Upper lobe of left lung (tissue), 4 donors: ENCODE results near the gene NBEA.

Source experiments
- CTCF ChIP-seq, 6 experiments: fragments of 450-650 bp in 4 of 6; fragments of 200-600 bp in 2 of 6; sonication (generic) in 2 of 6; IDR thresholded peaks; one replicate each; pipeline ENCODE4 v1.5.1; 2016 to 2019; ENCODE audit warnings: antibody characterized with exemption in 6 of 6
- POLR2AphosphoS5 ChIP-seq, 2 donors: sonication (generic); formaldehyde crosslinking; IDR thresholded peaks; one replicate each; pipeline ENCODE4 v1.5.1; 2017; ENCODE audit warnings: antibody characterized with exemption in 2 of 2

- TF ChIP-seq CTCF (IDR thresholded peaks at IDR 0.05), result no peak
- no peak for TF ChIP-seq POLR2AphosphoS5 (IDR thresholded peaks at IDR 0.05)
These were observed 656.2 kb downstream of the NBEA start for GRCh38 chr13:35598233-35598632.
